Measurements from ENCODE around the gene MAP3K8. TPM values are rescaled to one million over a fixed set of nuclear protein-coding genes. Genes with fewer than 3 reads are reported as not detected.

The MAP3K8 gene
- total RNA-seq, 1 donor from 2014 or later = 160 TPM

DNA sequence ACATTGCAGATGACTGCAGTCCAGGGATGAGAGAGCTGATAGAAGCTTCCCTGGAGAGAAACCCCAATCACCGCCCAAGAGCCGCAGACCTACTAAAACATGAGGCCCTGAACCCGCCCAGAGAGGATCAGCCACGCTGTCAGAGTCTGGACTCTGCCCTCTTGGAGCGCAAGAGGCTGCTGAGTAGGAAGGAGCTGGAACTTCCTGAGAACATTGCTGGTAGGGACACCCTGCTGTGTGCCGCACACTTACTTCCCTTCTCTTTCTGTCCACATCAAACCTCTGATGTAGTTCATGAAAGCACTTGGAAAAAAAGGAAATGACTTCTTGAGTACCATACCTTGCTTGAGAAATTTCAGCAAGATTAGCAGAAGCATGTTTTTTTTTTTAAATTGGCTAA is 25.3 kb downstream of the MAP3K8 start:
- peaks cover 76% of the 10 kb centered on the region for H3K36me3 Mint-ChIP-seq (ENCODE audit: low read depth)

GRCh38 chr10:30460121-30460520 is 26.1 kb downstream of the MAP3K8 start:
- TF ChIP-seq CTCF (IDR thresholded peaks at IDR 0.05) = no peak
- no peak for ATAC-seq (ENCODE audit: low read depth)
- Mint-ChIP-seq H3K27ac (no peak overlapping the region), H3K4me3 (no peak overlapping the region), H3K4me1 (peaks cover 40% of the 10 kb centered on the region), H3K9me3 (no peaks in the 10 kb centered on the region), H3K27me3 (no peaks in the 10 kb centered on the region), H3K36me3 (ENCODE audit: low read depth) (peaks cover 67% of the 10 kb centered on the region)
- CTCF ChIA-PET = no interaction called here
- intact Hi-C loops (cut with micrococcal nuclease) = no loop called here
- DNase-seq = no peak
- POLR2A ChIA-PET = no interaction called here

More for the DNA sequence above, 25.3 kb downstream of the MAP3K8 start:
- H3K27me3 Mint-ChIP-seq = no peaks in the 10 kb centered on the region
- no peaks in the 10 kb centered on the region for H3K9me3 Mint-ChIP-seq
- POLR2A ChIA-PET = interaction anchor here (2.1 kb wide), 1 partner anchor 22 kb away, joined by 6 read pairs; no protein-coding TSS in a partner anchor
- DNase-seq (no peak), ATAC-seq (ENCODE audit: low read depth) (no peak)
- TF ChIP-seq CTCF (IDR thresholded peaks at IDR 0.05) = no peak
- peak overlapping the region; percentile 24 for H3K27ac Mint-ChIP-seq
- CTCF ChIA-PET = no interaction called here
- H3K4me3 Mint-ChIP-seq = no peak overlapping the region
- intact Hi-C loops (cut with micrococcal nuclease) = loop anchor here (5.0 kb wide), 2 partner anchors 33 to 128 kb away; no protein-coding TSS in a partner anchor
- peaks cover 42% of the 10 kb centered on the region for H3K4me1 Mint-ChIP-seq

DNA sequence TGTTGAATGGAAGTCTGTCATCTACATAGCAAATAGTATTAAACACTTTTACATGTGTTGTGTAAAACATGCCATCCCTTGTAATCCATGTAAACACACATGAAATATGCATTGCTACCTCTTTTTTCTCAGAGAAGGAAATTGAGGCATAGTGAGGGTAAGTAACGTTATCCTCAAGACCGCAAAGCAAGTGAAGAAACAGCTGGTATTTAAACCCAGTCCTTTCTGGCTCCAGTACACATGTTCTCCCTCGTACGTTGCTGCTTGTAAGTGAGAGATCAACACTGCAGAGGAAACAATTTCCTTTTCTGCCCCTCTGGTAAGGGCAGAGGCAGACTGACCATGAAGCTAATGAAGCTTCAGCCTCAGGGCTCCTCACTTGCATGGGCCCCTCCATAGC is 28.5 kb downstream of the MAP3K8 start:
- H3K4me3 Mint-ChIP-seq = no peak overlapping the region
- no peaks in the 10 kb centered on the region for H3K27me3 Mint-ChIP-seq
- ATAC-seq (ENCODE audit: low read depth) (no peak), DNase-seq (no peak)
- H3K4me1 Mint-ChIP-seq = peaks cover 32% of the 10 kb centered on the region
- peaks cover 50% of the 10 kb centered on the region for H3K36me3 Mint-ChIP-seq (ENCODE audit: low read depth)
- ChIA-PET CTCF (no interaction called here), POLR2A (interaction anchor here (0.6 to 1.0 kb wide), 3 partner anchors 25 to 70 kb away, joined by 3 read pairs; no protein-coding TSS in a partner anchor)
- peak overlapping the region; percentile 30 for H3K27ac Mint-ChIP-seq
- no peaks in the 10 kb centered on the region for H3K9me3 Mint-ChIP-seq
- intact Hi-C loops (cut with micrococcal nuclease) = no loop called here
- TF ChIP-seq CTCF (IDR thresholded peaks at IDR 0.05) = no peak

DNA sequence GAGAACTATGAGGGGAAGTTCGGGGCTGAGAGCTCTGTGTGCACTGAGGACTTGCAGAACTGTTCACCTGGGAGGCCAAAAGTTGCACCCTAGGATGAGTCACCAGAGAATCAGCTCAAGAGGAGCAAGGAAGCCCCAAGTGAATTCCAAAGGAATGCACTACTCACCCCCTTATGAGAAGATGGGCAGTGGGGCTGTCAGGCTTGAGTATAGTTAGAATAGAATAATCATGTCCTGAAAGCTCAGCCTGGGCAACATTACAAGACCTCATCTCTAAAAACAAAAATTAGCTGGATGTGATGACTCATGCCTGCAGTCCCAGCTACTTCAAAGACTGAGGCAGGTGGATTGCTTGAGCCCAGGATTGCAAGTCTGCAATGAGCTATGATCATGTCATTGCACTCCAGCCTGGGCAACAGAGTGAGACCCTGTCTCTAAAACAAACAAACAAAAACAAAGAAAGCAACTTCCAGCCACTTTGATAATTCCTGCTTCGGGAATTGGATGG is 30.0 kb downstream of the MAP3K8 start:
- Mint-ChIP-seq H3K36me3 (ENCODE audit: low read depth) (peaks cover 38% of the 10 kb centered on the region), H3K4me1 (peaks cover 35% of the 10 kb centered on the region), H3K27ac (peak overlapping the region; percentile 41), H3K27me3 (no peaks in the 10 kb centered on the region), H3K4me3 (no peak overlapping the region), H3K9me3 (no peaks in the 10 kb centered on the region)
- ChIA-PET CTCF (interaction anchor here (1.0 to 2.1 kb wide), 2 partner anchors 14 to 127 kb away, joined by 3 to 5 read pairs; no protein-coding TSS in a partner anchor), POLR2A (interaction anchor here (0.6 to 2.2 kb wide), 5 partner anchors 35 to 123 kb away, joined by 3 to 9 read pairs (median 3); no protein-coding TSS in a partner anchor)
- intact Hi-C loops (cut with micrococcal nuclease) = no loop called here
- TF ChIP-seq CTCF (IDR thresholded peaks at IDR 0.05) = no peak
- no peak for DNase-seq
- no peak for ATAC-seq (ENCODE audit: low read depth)

GRCh38 chr10:30464675-30465074 is 30.7 kb downstream of the MAP3K8 start:
- Mint-ChIP-seq H3K9me3 (no peaks in the 10 kb centered on the region), H3K36me3 (ENCODE audit: low read depth) (peaks cover 32% of the 10 kb centered on the region), H3K27ac (no peak overlapping the region), H3K27me3 (no peaks in the 10 kb centered on the region), H3K4me1 (peaks cover 32% of the 10 kb centered on the region), H3K4me3 (no peak overlapping the region)
- no peak for ATAC-seq (ENCODE audit: low read depth)
- CTCF ChIA-PET = interaction anchor here (1.0 to 2.1 kb wide), 2 partner anchors 15 to 126 kb away, joined by 3 to 5 read pairs; no protein-coding TSS in a partner anchor
- TF ChIP-seq CTCF (IDR thresholded peaks at IDR 0.05) = no peak
- no peak for DNase-seq
- POLR2A ChIA-PET = interaction anchor here (0.8 to 2.2 kb wide), 5 partner anchors 31 to 123 kb away, joined by 3 to 9 read pairs (median 3); partner anchors contain the start of gene MAP3K8
- intact Hi-C loops (cut with micrococcal nuclease) = no loop called here

Measured in activated B cell treated with CpG ODN at 0.5 μM for 24 hours (primary cell).